Measurements from ENCODE around the gene EVA1C.

DNA sequence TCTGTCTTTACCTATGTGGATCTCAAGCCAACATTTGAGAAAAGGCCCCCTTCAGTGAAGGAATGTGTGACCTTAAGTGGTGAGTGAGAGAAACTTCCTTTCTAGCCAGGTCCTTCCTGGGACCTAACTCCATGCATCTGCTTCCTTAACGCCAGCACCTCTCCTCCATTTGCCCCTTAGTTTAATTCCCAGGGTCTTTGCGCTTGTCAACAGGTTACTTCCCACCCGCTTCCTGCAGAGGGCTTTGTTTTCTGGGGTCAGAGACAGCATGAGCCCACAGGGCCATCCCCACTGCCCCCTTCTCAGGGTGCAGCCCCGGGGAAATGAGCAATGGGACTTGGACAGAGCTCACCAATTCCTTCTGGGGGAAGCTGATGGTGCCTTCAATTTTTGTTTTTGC, 54.8 kb downstream of the EVA1C start:
- TF ChIP-seq EZH2 (IDR thresholded peaks at IDR 0.05; ENCODE audit: borderline replicate concordance, control insufficient read depth, low read depth, low read length): no peak
- no peak for TF ChIP-seq RAD21 (IDR thresholded peaks at IDR 0.05; ENCODE audit: insufficient read depth, low read depth, low read length)
- TF ChIP-seq IKZF1 (conservative IDR thresholded peaks at IDR 0.05): no peak
- TF ChIP-seq JUND (IDR thresholded peaks at IDR 0.05; ENCODE audit: low read depth, low read length): no peak
- TF ChIP-seq ZNF207 (IDR thresholded peaks at IDR 0.05; ENCODE audit: borderline replicate concordance): no peak
- TF ChIP-seq NFYB (IDR thresholded peaks at IDR 0.05; ENCODE audit: insufficient read depth, low read depth, low read length): no peak
- TF ChIP-seq NFYA (IDR thresholded peaks at IDR 0.05; ENCODE audit: borderline replicate concordance, low read depth, low read length): no peak
- TF ChIP-seq SMC3 (IDR thresholded peaks at IDR 0.05; ENCODE audit: borderline replicate concordance, low read length): no peak
- TF ChIP-seq ZBTB33 (IDR thresholded peaks at IDR 0.05): no peak
- TF ChIP-seq, protein P1, sequence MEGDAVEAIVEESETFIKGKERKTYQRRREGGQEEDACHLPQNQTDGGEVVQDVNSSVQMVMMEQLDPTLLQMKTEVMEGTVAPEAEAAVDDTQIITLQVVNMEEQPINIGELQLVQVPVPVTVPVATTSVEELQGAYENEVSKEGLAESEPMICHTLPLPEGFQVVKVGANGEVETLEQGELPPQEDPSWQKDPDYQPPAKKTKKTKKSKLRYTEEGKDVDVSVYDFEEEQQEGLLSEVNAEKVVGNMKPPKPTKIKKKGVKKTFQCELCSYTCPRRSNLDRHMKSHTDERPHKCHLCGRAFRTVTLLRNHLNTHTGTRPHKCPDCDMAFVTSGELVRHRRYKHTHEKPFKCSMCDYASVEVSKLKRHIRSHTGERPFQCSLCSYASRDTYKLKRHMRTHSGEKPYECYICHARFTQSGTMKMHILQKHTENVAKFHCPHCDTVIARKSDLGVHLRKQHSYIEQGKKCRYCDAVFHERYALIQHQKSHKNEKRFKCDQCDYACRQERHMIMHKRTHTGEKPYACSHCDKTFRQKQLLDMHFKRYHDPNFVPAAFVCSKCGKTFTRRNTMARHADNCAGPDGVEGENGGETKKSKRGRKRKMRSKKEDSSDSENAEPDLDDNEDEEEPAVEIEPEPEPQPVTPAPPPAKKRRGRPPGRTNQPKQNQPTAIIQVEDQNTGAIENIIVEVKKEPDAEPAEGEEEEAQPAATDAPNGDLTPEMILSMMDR (IDR thresholded peaks at IDR 0.05 in 2 of 3, conservative IDR thresholded peaks at IDR 0.05 in 1 of 3; ENCODE audit: control insufficient read depth in 2 of 3, extremely low read depth in 1 of 3, insufficient read depth in 1 of 3, low read depth in 3 of 3, low read length in 3 of 3): no peak
- TF ChIP-seq EP300 (IDR thresholded peaks at IDR 0.05; ENCODE audit: borderline replicate concordance in 1 of 2, control insufficient read depth in 1 of 2, low read depth in 2 of 2, low read length in 2 of 2): no peak
- no peak for TF ChIP-seq ESRRA (IDR thresholded peaks at IDR 0.05; ENCODE audit: low read length)
